ENCODE data around the gene CDHR3. TPM values are rescaled to one million over a fixed set of nuclear protein-coding genes. Genes with fewer than 3 reads are reported as not detected.

Gene CDHR3
- total and polyA plus RNA-seq, 4 donors: 1.0 to 10.5 (median 1.8) TPM

DNA sequence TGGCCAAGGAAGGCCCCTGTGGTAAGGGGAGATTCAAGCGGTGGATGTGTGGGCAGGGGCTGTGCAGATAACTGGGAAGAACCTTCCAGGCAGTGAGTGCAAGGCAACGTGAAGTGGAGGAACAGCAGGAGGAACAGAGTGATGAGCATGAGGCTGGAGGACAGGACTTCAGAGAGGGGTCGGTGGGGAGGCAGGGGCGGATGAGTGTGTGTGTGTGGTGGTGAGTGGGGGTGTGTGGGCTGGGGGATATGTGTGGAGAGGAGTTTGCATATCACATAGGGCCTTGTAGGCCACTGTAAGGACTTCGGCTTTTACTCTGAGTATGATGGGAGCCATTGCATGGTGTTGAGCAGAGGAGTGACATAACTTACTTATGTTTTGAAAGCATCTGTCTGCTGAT is 75.2 kb downstream of the CDHR3 start (continued):
- TF ChIP-seq, protein P1, sequence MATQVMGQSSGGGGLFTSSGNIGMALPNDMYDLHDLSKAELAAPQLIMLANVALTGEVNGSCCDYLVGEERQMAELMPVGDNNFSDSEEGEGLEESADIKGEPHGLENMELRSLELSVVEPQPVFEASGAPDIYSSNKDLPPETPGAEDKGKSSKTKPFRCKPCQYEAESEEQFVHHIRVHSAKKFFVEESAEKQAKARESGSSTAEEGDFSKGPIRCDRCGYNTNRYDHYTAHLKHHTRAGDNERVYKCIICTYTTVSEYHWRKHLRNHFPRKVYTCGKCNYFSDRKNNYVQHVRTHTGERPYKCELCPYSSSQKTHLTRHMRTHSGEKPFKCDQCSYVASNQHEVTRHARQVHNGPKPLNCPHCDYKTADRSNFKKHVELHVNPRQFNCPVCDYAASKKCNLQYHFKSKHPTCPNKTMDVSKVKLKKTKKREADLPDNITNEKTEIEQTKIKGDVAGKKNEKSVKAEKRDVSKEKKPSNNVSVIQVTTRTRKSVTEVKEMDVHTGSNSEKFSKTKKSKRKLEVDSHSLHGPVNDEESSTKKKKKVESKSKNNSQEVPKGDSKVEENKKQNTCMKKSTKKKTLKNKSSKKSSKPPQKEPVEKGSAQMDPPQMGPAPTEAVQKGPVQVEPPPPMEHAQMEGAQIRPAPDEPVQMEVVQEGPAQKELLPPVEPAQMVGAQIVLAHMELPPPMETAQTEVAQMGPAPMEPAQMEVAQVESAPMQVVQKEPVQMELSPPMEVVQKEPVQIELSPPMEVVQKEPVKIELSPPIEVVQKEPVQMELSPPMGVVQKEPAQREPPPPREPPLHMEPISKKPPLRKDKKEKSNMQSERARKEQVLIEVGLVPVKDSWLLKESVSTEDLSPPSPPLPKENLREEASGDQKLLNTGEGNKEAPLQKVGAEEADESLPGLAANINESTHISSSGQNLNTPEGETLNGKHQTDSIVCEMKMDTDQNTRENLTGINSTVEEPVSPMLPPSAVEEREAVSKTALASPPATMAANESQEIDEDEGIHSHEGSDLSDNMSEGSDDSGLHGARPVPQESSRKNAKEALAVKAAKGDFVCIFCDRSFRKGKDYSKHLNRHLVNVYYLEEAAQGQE (IDR thresholded peaks at IDR 0.05): no peak
- TF ChIP-seq, protein P2, sequence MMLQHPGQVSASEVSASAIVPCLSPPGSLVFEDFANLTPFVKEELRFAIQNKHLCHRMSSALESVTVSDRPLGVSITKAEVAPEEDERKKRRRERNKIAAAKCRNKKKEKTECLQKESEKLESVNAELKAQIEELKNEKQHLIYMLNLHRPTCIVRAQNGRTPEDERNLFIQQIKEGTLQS (IDR thresholded peaks at IDR 0.05): no peak
- TF ChIP-seq YY1 (IDR thresholded peaks at IDR 0.05): no peak
- no peak for TF ChIP-seq FOXA1 (IDR thresholded peaks at IDR 0.05)
- TF ChIP-seq NR2F2 (IDR thresholded peaks at IDR 0.05): no peak
- no peak for TF ChIP-seq JUND (IDR thresholded peaks at IDR 0.05)
- no peak for TF ChIP-seq EGR1 (IDR thresholded peaks at IDR 0.05; ENCODE audit: low read depth in 2 of 2)
- no peak for TF ChIP-seq RXRA (IDR thresholded peaks at IDR 0.05)
- TF ChIP-seq SP1 (IDR thresholded peaks at IDR 0.05): no peak
- TF ChIP-seq HNF4A (conservative IDR thresholded peaks at IDR 0.05): no peak

DNA sequence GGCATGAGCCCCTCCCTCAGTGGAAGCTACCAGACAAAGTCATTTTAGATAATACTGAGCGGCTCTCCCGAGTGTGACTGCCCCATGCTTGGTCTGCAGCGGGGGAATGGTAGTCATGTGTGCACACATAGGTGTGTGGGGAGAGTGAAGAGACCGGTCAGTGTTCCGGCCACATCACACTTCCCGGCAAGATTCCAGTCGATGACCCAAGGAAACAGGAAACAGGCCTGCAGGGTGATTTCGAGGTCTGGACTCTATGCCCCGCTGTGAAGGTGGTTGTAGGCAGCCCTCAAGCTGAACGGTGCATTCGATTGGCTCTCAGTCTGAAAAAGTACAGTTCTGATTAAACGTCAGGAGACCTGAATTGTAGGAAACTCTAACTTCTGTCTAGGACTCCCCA is 75.9 kb downstream of the CDHR3 start:
- H3K27me3 ChIP-seq (ENCODE audit: control insufficient read depth in 4 of 4, insufficient read depth in 4 of 4, low read length in 3 of 4): no peaks in the 10 kb centered on the region
- TF ChIP-seq RXRA (IDR thresholded peaks at IDR 0.05) (no peak), HNF4A (conservative IDR thresholded peaks at IDR 0.05) (no peak), MAX (IDR thresholded peaks at IDR 0.05) (no peak), YY1 (IDR thresholded peaks at IDR 0.05) (no peak), FOXA2 (IDR thresholded peaks at IDR 0.05) (no peak), NR2F2 (IDR thresholded peaks at IDR 0.05) (no peak), FOXA1 (IDR thresholded peaks at IDR 0.05) (no peak)
- TF ChIP-seq, protein P1 (IDR thresholded peaks at IDR 0.05): no peak
- TF ChIP-seq, protein P2 (IDR thresholded peaks at IDR 0.05): no peak
- H3K9me3 ChIP-seq (ENCODE audit: control insufficient read depth in 4 of 4, low read length in 3 of 4): no peaks in the 10 kb centered on the region
- WGBS: 85% methylated on average over 12 of the region's 12 CpGs
- no peak overlapping the region for H3K4me3 ChIP-seq (ENCODE audit: low read depth in 1 of 3, low read length in 3 of 3)
- H3K36me3 ChIP-seq (ENCODE audit: control insufficient read depth in 4 of 4, insufficient read depth in 3 of 4, low read depth in 1 of 4, low read length in 3 of 4): no peaks in the 10 kb centered on the region
- H3K27ac ChIP-seq (ENCODE audit: low read depth in 1 of 2, low read length in 2 of 2): no peak overlapping the region
- H3K9ac ChIP-seq (ENCODE audit: low read depth in 1 of 2, low read length in 2 of 2): no peak overlapping the region
- H3K4me1 ChIP-seq (ENCODE audit: control insufficient read depth in 4 of 4, insufficient read depth in 4 of 4, low read length in 3 of 4): peaks cover 0 to 3% (median 1%) of the 10 kb centered on the region in 4 donors
- DNase-seq (ENCODE audit: low spot score): no peak

Measured in liver (tissue), 9 donors.